Keratinocyte (primary cell): ENCODE results near the gene HOXB9. TPM values are rescaled to one million over a fixed set of nuclear protein-coding genes. Genes with fewer than 3 reads are reported as not detected.

ENCODE experiments used
- DNase-seq: peaks from one replicate; pipeline ENCODE4 v3.0.0-alpha.2; 2011; ENCODE audit warnings: low read depth, missing footprints, low spot score
- FAIRE-seq: peaks from 2 replicates; lab custom pipeline; 2011; peaks lifted over from hg19 to GRCh38; lab: Jason Lieb, UNC
- H2AFZ ChIP-seq: 2 replicates; pipeline ENCODE4 v1.6.0; 2012; ENCODE audit warnings: low read length, control low read depth, inconsistent platforms; ENCODE audit not compliant: control insufficient read depth
- H3K27ac ChIP-seq: 2 replicates; pipeline ENCODE4 v1.5.1; 2011; ENCODE audit warnings: low read length; ENCODE audit not compliant: control insufficient read depth, insufficient read depth
- H3K27me3 ChIP-seq: 3 replicates; pipeline ENCODE4 v1.6.0; 2011; ENCODE audit warnings: low read length; ENCODE audit not compliant: control insufficient read depth, insufficient read depth; ENCODE audit errors: extremely low read depth
- H3K36me3 ChIP-seq, 2 experiments: 2 replicates in 1 of 2; 3 replicates in 1 of 2; pipeline ENCODE4 v1.5.1; 2011; ENCODE audit warnings: low read length in 2 of 2, mild to moderate bottlenecking in 1 of 2; ENCODE audit not compliant: control insufficient read depth in 2 of 2, insufficient read depth in 2 of 2; ENCODE audit errors: extremely low read depth in 1 of 2
- H3K4me1 ChIP-seq: 3 replicates; pipeline ENCODE4 v1.5.1; 2011; ENCODE audit warnings: low read length; ENCODE audit not compliant: control insufficient read depth, insufficient read depth; ENCODE audit errors: extremely low read depth
- H3K4me2 ChIP-seq: 3 replicates; pipeline ENCODE4 v1.6.0; 2011; ENCODE audit warnings: low read depth, low read length; ENCODE audit not compliant: control insufficient read depth, insufficient read depth; ENCODE audit errors: extremely low read depth
- H3K4me3 ChIP-seq, 3 experiments: fragments of 200-600 bp in 1 of 3; sonication (generic) in 1 of 3; 2 replicates in 2 of 3; 3 replicates in 1 of 3; pipeline ENCODE4 v1.5.1; 2011 to 2016; ENCODE audit warnings: low read length in 3 of 3, mild to moderate bottlenecking in 3 of 3, control low read depth in 2 of 3, inconsistent platforms in 1 of 3, low read depth in 1 of 3, mixed read lengths in 1 of 3, mixed run types in 1 of 3, moderate library complexity in 1 of 3; ENCODE audit not compliant: control insufficient read depth in 2 of 3, insufficient read depth in 2 of 3; ENCODE audit errors: extremely low read depth in 1 of 3
- H3K79me2 ChIP-seq: 2 replicates; pipeline ENCODE4 v1.6.0; 2012; ENCODE audit warnings: low read length; ENCODE audit not compliant: control insufficient read depth, insufficient read depth
- H3K9ac ChIP-seq: 3 replicates; pipeline ENCODE4 v1.6.0; 2011; ENCODE audit warnings: low read length; ENCODE audit not compliant: control insufficient read depth, insufficient read depth; ENCODE audit errors: extremely low read depth
- H3K9me1 ChIP-seq: 3 replicates; pipeline ENCODE4 v1.6.0; 2011; ENCODE audit warnings: low read length; ENCODE audit not compliant: control insufficient read depth, insufficient read depth; ENCODE audit errors: extremely low read depth
- H3K9me3 ChIP-seq: 2 replicates; pipeline ENCODE4 v1.5.1; 2012; ENCODE audit warnings: low read depth, low read length; ENCODE audit not compliant: control insufficient read depth
- H4K20me1 ChIP-seq: 3 replicates; pipeline ENCODE4 v1.6.0; 2011; ENCODE audit warnings: low read length; ENCODE audit not compliant: control insufficient read depth, insufficient read depth; ENCODE audit errors: extremely low read depth
- CTCF ChIP-seq, 3 experiments: IDR thresholded peaks in 1 of 3; conservative IDR thresholded peaks in 1 of 3; optimal IDR thresholded peaks in 1 of 3; 2 replicates in 2 of 3; 3 replicates in 1 of 3; pipeline versions ENCODE3 to v1.5.1; 2011; ENCODE audit warnings: low read length in 3 of 3, mild to moderate bottlenecking in 3 of 3, moderate library complexity in 2 of 3, control low read depth in 1 of 3, inconsistent platforms in 1 of 3; ENCODE audit not compliant: insufficient read depth in 2 of 3; ENCODE audit errors: extremely low read depth in 1 of 3
- EZH2 ChIP-seq: IDR thresholded peaks from one replicate; pipeline ENCODE4 v1.6.1; 2012; ENCODE audit warnings: inconsistent platforms, mild to moderate bottlenecking, low read length, moderate library complexity
- dilution Hi-C: fragments of 300-500 bp; cut with MboI; formaldehyde crosslinking; loops from one replicate; pipeline ENCODE4 v1.7.0; 2020; ENCODE audit warnings: low sequenced_read_pairs; ENCODE audit not compliant: extremely low pct_ligation_motif_present
- polyA plus RNA-seq, 5 experiments: library from polyadenylated mRNA; depleted of rRNA in 3 of 5; stranded (reverse) in 3 of 5; stranded (forward) in 1 of 5; unstranded in 1 of 5; fragments of >200 nt; gene quantifications; 1 replicate in 1 of 5; 2 replicates in 3 of 5; 3 replicates in 1 of 5; pipeline versions ENCODE4 v1.2.1 to v1.2.3, GENCODE V29; 2011 to 2012; ENCODE audit warnings: missing spikeins in 2 of 5, low read depth in 1 of 5, low replicate concordance in 1 of 5

Gene HOXB9
- polyA plus RNA-seq, 1 donor (not counting 4 experiments of a cell fraction or from before 2014, with no cell fraction given): 0.03 TPM

DNA sequence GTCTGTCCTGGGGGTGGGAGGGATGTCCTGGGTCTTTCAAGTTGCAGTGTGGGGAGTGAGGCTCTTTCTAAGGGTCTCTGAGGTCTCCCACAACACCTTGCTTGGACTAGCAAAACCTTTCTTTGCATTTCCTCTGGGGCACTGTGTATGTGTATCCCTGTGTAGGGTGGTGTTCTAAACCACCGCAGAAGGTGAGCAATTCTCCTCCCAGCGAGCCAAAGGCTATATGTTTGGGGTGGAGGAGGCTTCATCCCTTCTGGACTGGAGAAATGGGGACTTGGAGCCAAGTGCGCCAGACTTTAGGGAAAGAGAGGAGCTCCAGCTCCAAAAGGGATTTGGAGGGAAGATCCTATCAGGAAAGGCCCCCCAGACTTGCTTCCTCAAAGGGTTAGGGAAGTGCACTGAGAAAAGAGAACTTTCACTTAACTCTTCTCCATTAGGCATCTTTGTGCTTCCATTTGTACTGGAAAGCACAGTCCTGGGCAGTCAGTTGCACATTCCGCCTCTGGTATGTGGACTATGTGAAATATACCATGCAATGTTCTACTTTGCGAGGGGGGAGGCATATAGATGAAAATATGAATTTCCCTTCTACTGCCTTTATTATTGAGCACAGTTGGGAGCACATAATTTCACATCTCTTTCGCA lies 18.9 kb upstream of the HOXB9 start:
- no peak overlapping the region for H2AFZ ChIP-seq
- no peak overlapping the region for H3K4me2 ChIP-seq
- no peak for DNase-seq
- no peak for TF ChIP-seq CTCF (optimal IDR thresholded peaks at IDR 0.05 in 1 of 3, IDR thresholded peaks at IDR 0.05 in 1 of 3, conservative IDR thresholded peaks at IDR 0.05 in 1 of 3; ENCODE audit: extremely low read depth in 1 of 3, insufficient read depth in 2 of 3, low read length in 3 of 3)
- peak; percentile 25 for TF ChIP-seq EZH2
- peaks cover 95% of the 10 kb centered on the region for H3K27me3 ChIP-seq
- dilution Hi-C loops: no loop called here
- H3K9me3 ChIP-seq: no peaks in the 10 kb centered on the region
- no peak overlapping the region for H3K27ac ChIP-seq
- no peak for FAIRE-seq
- H3K4me3 ChIP-seq: no peak overlapping the region
- H3K9ac ChIP-seq: no peak overlapping the region
- H3K4me1 ChIP-seq: no peaks in the 10 kb centered on the region
- no peaks in the 10 kb centered on the region for H3K36me3 ChIP-seq
- H4K20me1 ChIP-seq: peaks cover 2% of the 10 kb centered on the region
- no peaks in the 10 kb centered on the region for H3K9me1 ChIP-seq
- no peaks in the 10 kb centered on the region for H3K79me2 ChIP-seq

DNA sequence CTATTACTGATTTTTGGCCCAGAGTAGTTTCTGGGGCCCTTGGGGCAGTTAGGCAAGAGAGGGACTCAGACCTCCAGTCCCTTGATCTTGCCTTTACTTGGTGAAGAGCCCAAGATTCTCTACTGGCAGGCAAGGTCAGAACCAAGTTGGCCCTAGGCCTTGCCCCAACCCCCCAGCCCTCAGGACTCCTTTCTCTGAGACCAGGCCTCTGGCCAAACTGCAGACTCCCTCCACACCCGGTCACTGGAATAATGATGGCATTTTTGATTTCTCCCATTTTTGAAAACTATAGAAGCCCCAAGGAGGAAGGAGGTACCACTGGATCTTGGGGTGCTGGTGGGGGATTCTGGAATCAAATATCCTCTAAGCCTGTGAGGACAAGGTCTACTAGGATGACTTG lies 18.0 kb upstream of the HOXB9 start:
- Histone ChIP-seq H3K4me1 (no peaks in the 10 kb centered on the region), H3K4me2 (no peak overlapping the region), H3K27me3 (peaks cover 97% of the 10 kb centered on the region), H3K79me2 (no peaks in the 10 kb centered on the region), H4K20me1 (peaks cover 4% of the 10 kb centered on the region), H3K9me1 (no peaks in the 10 kb centered on the region), H3K27ac (no peak overlapping the region), H2AFZ (no peak overlapping the region), H3K36me3 (no peaks in the 10 kb centered on the region), H3K4me3 (no peak overlapping the region), H3K9ac (no peak overlapping the region), H3K9me3 (no peaks in the 10 kb centered on the region)
- FAIRE-seq (no peak), DNase-seq (no peak)
- TF ChIP-seq EZH2 (no peak), CTCF (optimal IDR thresholded peaks at IDR 0.05 in 1 of 3, IDR thresholded peaks at IDR 0.05 in 1 of 3, conservative IDR thresholded peaks at IDR 0.05 in 1 of 3; ENCODE audit: extremely low read depth in 1 of 3, insufficient read depth in 2 of 3, low read length in 3 of 3) (no peak)
- dilution Hi-C loops: no loop called here
